HFFc6 (cell line): ENCODE measurements around the gene PTCHD4. TPM values are rescaled to one million over a fixed set of nuclear protein-coding genes. Genes with fewer than 3 reads are reported as not detected.
A peak's percentile ranks its signal among the peaks of the same experiment; 100 is the strongest.

ENCODE experiments used
- DNase-seq: peaks from one replicate; pipeline ENCODE4 v3.0.0-alpha.2; 2018
- H3K27ac Mint-ChIP-seq: 2 replicates; pipeline ENCODE4 v1.8.0; 2020; ENCODE audit warnings: mild to moderate bottlenecking, mixed read lengths
- H3K27me3 Mint-ChIP-seq: 2 replicates; pipeline ENCODE4 v1.8.0; 2021; ENCODE audit warnings: mild to moderate bottlenecking, moderate library complexity, mixed read lengths; ENCODE audit not compliant: insufficient read depth
- H3K36me3 Mint-ChIP-seq: 2 replicates; pipeline ENCODE4 v1.8.0; 2021; ENCODE audit warnings: low read depth, mixed read lengths
- H3K4me1 Mint-ChIP-seq: 2 replicates; pipeline ENCODE4 v1.8.0; 2020; ENCODE audit warnings: low read depth, mixed read lengths
- H3K4me3 Mint-ChIP-seq: 2 replicates; pipeline ENCODE4 v1.8.0; 2020; ENCODE audit warnings: mild to moderate bottlenecking, moderate library complexity, mixed read lengths
- H3K9me3 Mint-ChIP-seq: 2 replicates; pipeline ENCODE4 v1.8.0; 2020; ENCODE audit warnings: mild to moderate bottlenecking, mixed read lengths
- CTCF ChIP-seq: fragments of 200-600 bp; sonication (generic); IDR thresholded peaks from 2 replicates; pipeline ENCODE4 v1.5.0; 2021; ENCODE audit warnings: antibody characterized with exemption, mild to moderate bottlenecking
- total RNA-seq, 6 experiments: library from RNA; stranded (reverse); fragmentation: NEBNext Ultra II Directional; extraction: Animal tissue kit (Norgen Biotek cat#: 25700); gene quantifications; 2 replicates in 1 of 6; 3 replicates in 5 of 6; pipeline ENCODE4 v1.2.3, GENCODE V29; 2021

PTCHD4 gene
- total RNA-seq, 6 experiments from 2014 or later: 1.2 to 9.7 (median 8.5) TPM

GRCh38 chr6:48075181-48075580, 35.8 kb downstream of the PTCHD4 start:
- H3K9me3 Mint-ChIP-seq: peaks cover 7% of the 10 kb centered on the region
- peaks cover 39% of the 10 kb centered on the region for H3K4me1 Mint-ChIP-seq
- no peak for TF ChIP-seq CTCF
- no peak for DNase-seq
- no peak overlapping the region for H3K4me3 Mint-ChIP-seq
- no peaks in the 10 kb centered on the region for H3K27me3 Mint-ChIP-seq
- no peak overlapping the region for H3K27ac Mint-ChIP-seq
- H3K36me3 Mint-ChIP-seq: peaks cover 4% of the 10 kb centered on the region; the same call in 1 of the 2 replicates

GRCh38 chr6:48073976-48074767, 36.8 kb downstream of the PTCHD4 start:
- Mint-ChIP-seq H3K4me3 (peak overlapping the region; percentile 0; the same call in 1 of the 2 replicates), H3K27ac (peak overlapping the region; percentile 14; the same call in 1 of the 2 replicates), H3K36me3 (peaks cover 4% of the 10 kb centered on the region; the same call in 1 of the 2 replicates), H3K9me3 (peaks cover 7% of the 10 kb centered on the region), H3K4me1 (peaks cover 44% of the 10 kb centered on the region), H3K27me3 (peaks cover under 1% of the 10 kb centered on the region; the same call in 1 of the 2 replicates)
- DNase-seq: no peak
- no peak for TF ChIP-seq CTCF

GRCh38 chr6:48071833-48072232, 39.2 kb downstream of the PTCHD4 start:
- peaks cover 42% of the 10 kb centered on the region for H3K4me1 Mint-ChIP-seq
- DNase-seq: no peak
- no peaks in the 10 kb centered on the region for H3K9me3 Mint-ChIP-seq
- H3K27ac Mint-ChIP-seq: no peak overlapping the region
- peaks cover 2% of the 10 kb centered on the region; the same call in 1 of the 2 replicates for H3K27me3 Mint-ChIP-seq
- H3K36me3 Mint-ChIP-seq: no peaks in the 10 kb centered on the region; the same call in 1 of the 2 replicates
- TF ChIP-seq CTCF: no peak
- no peak overlapping the region for H3K4me3 Mint-ChIP-seq

GRCh38 chr6:48069280-48069679, 41.7 kb downstream of the PTCHD4 start:
- Mint-ChIP-seq H3K36me3 (no peaks in the 10 kb centered on the region; the same call in 1 of the 2 replicates), H3K27me3 (peaks cover 2% of the 10 kb centered on the region; the same call in 1 of the 2 replicates)

More at GRCh38 chr6:48069280-48069679, 41.7 kb downstream of the PTCHD4 start:
- no peaks in the 10 kb centered on the region for H3K9me3 Mint-ChIP-seq
- peak overlapping the region; percentile 76 for H3K4me3 Mint-ChIP-seq
- H3K4me1 Mint-ChIP-seq: peaks cover 32% of the 10 kb centered on the region
- no peak for DNase-seq
- no peak for TF ChIP-seq CTCF
- H3K27ac Mint-ChIP-seq: peak overlapping the region; percentile 38; the same call in 1 of the 2 replicates
